Sigmoid colon (tissue), 7 donors: ENCODE results near the gene ZBTB40. TPM values are rescaled to one million over a fixed set of nuclear protein-coding genes. Genes with fewer than 3 reads are reported as not detected.

ENCODE experiments used
- DNase-seq: peaks from one replicate; pipeline ENCODE4 v3.0.0-alpha.2; 2019
- H3K27ac ChIP-seq, 4 donors: fragments of 200-600 bp; sonication (generic); one replicate each; pipeline ENCODE4 v1.5.1; 2016 to 2019; ENCODE audit warnings: mild to moderate bottlenecking in 1 of 4
- H3K27me3 ChIP-seq, 3 donors: fragments of 200-600 bp; sonication (generic); one replicate each; pipeline ENCODE4 v1.5.1; 2019; ENCODE audit warnings: mild to moderate bottlenecking in 1 of 3
- H3K36me3 ChIP-seq, 4 donors: fragments of 200-600 bp; sonication (generic); one replicate each; pipeline ENCODE4 v1.5.1; 2016 to 2019
- H3K4me1 ChIP-seq, 4 donors: fragments of 200-600 bp; sonication (generic); one replicate each; pipeline ENCODE4 v1.5.1; 2017 to 2019
- H3K4me3 ChIP-seq, 4 donors: fragments of 200-600 bp; sonication (generic); one replicate each; pipeline ENCODE4 v1.5.1; 2017 to 2019; ENCODE audit warnings: mild to moderate bottlenecking in 2 of 4, moderate library complexity in 1 of 4
- H3K9me3 ChIP-seq, 4 donors: fragments of 200-600 bp in 3 of 4; sonication (generic) in 3 of 4; one replicate each; pipeline versions ENCODE4 v1.5.1 to v1.6.1; 2013 to 2019
- CTCF ChIP-seq, 4 experiments: fragments of 450-650 bp in 3 of 4; fragments of 200-600 bp in 1 of 4; IDR thresholded peaks; one replicate each; pipeline ENCODE4 v1.5.1; 2016 to 2019; ENCODE audit warnings: antibody characterized with exemption in 4 of 4, mild to moderate bottlenecking in 3 of 4, moderate library complexity in 2 of 4
- EP300 ChIP-seq, 4 donors: sonication (generic); formaldehyde crosslinking; IDR thresholded peaks; one replicate each; pipeline ENCODE4 v1.6.1; 2017; ENCODE audit warnings: antibody characterized with exemption in 4 of 4
- POLR2A ChIP-seq, 2 donors: fragments of 450-650 bp; IDR thresholded peaks; one replicate each; pipeline ENCODE4 v1.6.1; 2016; ENCODE audit warnings: antibody characterized with exemption in 2 of 2, mild to moderate bottlenecking in 2 of 2, moderate library complexity in 2 of 2
- POLR2AphosphoS5 ChIP-seq, 4 donors: sonication (generic); formaldehyde crosslinking; IDR thresholded peaks; one replicate each; pipeline ENCODE4 v1.6.1; 2017; ENCODE audit warnings: antibody characterized with exemption in 4 of 4
- WGBS, 2 donors: extraction: QIAGEN DNeasy Blood & Tissue Kit; methylation state at CpG; one replicate each; pipeline ENCODE4 v1.1.7; 2013; 5-methylcytosine and 5-hydroxymethylcytosine counted together
- intact Hi-C: fragments of 100-400 bp; cut with DNase I; formaldehyde crosslinking; loops from one replicate; pipeline ENCODE4 v1.15.1; 2023
- polyA plus RNA-seq, 3 donors: library from polyadenylated mRNA; stranded (reverse); fragments of 200-250 nt; gene quantifications; one replicate each; pipeline ENCODE4 v1.2.3, GENCODE V29; 2013
- total RNA-seq, 4 donors: library from RNA; depleted of rRNA; stranded (reverse); fragments of >200 nt; gene quantifications; one replicate each; pipeline ENCODE4 v1.1.0, GENCODE V29; 2016
- donor health status: healthy with polysubstance abuse.
- donor health status: Bipolar disorder and iron deficiency.
- donor health status: healthy.

Gene ZBTB40
- total and polyA plus RNA-seq, 7 donors, result 1.8 to 22.2 (median 14.3) TPM

GRCh38 chr1:22569269-22569668 lies 117.6 kb downstream of the ZBTB40 start:
- Histone ChIP-seq H3K9me3 (no peaks in the 10 kb centered on the region), H3K27ac (no peak overlapping the region), H3K4me3 (no peak overlapping the region), H3K36me3 (no peaks in the 10 kb centered on the region), H3K27me3 (peaks cover 7 to 57% (median 32%) of the 10 kb centered on the region in 3 donors), H3K4me1 (no peaks in the 10 kb centered on the region)
- TF ChIP-seq POLR2A (IDR thresholded peaks at IDR 0.05), result no peak
- TF ChIP-seq POLR2AphosphoS5 (IDR thresholded peaks at IDR 0.05), result no peak
- no peak for TF ChIP-seq EP300 (IDR thresholded peaks at IDR 0.05)
- no peak for TF ChIP-seq CTCF (IDR thresholded peaks at IDR 0.05)
- WGBS, 2 donors, result 86 to 89% methylated on average over 7 of the region's 7 CpGs
- DNase-seq, result no peak
- intact Hi-C loops, result no loop called here

GRCh38 chr1:22570140-22570909 lies 118.7 kb downstream of the ZBTB40 start:
- WGBS, 2 donors, result 85 to 88% methylated on average over 34 of the region's 34 CpGs
- H3K4me3 ChIP-seq, result no peak overlapping the region
- no peaks in the 10 kb centered on the region for H3K4me1 ChIP-seq
- DNase-seq, result no peak
- no peak overlapping the region for H3K27ac ChIP-seq
- H3K9me3 ChIP-seq, result no peaks in the 10 kb centered on the region
- intact Hi-C loops, result no loop called here
- peaks cover 0 to 47% (median 22%) of the 10 kb centered on the region in 3 donors for H3K27me3 ChIP-seq
- no peaks in the 10 kb centered on the region for H3K36me3 ChIP-seq
- TF ChIP-seq CTCF (IDR thresholded peaks at IDR 0.05) (no peak), EP300 (IDR thresholded peaks at IDR 0.05) (no peak), POLR2A (IDR thresholded peaks at IDR 0.05) (no peak)

- Histone ChIP-seq H3K9me3 (no peaks in the 10 kb centered on the region), H3K4me1 (no peaks in the 10 kb centered on the region), H3K27me3 (peaks cover 0 to 24% (median 20%) of the 10 kb centered on the region in 3 donors), H3K4me3 (no peak overlapping the region), H3K27ac (no peak overlapping the region), H3K36me3 (no peaks in the 10 kb centered on the region)
- 60 to 63% methylated on average over 9 of the region's 9 CpGs for WGBS, 2 donors
- no peak for DNase-seq
- intact Hi-C loops, result no loop called here
- TF ChIP-seq POLR2AphosphoS5 (IDR thresholded peaks at IDR 0.05) (no peak), EP300 (IDR thresholded peaks at IDR 0.05) (no peak), CTCF (IDR thresholded peaks at IDR 0.05) (no peak), POLR2A (IDR thresholded peaks at IDR 0.05) (no peak)
Measured at GRCh38 chr1:22572818-22573217, 121.2 kb downstream of the ZBTB40 start.

GRCh38 chr1:22573237-22573636 lies 121.6 kb downstream of the ZBTB40 start:
- H3K27ac ChIP-seq, result no peak overlapping the region
- TF ChIP-seq POLR2A (IDR thresholded peaks at IDR 0.05), result no peak
- no peak for TF ChIP-seq EP300 (IDR thresholded peaks at IDR 0.05)
- TF ChIP-seq CTCF (IDR thresholded peaks at IDR 0.05), result no peak
- no peak for TF ChIP-seq POLR2AphosphoS5 (IDR thresholded peaks at IDR 0.05)
- WGBS, 2 donors, result 63 to 78% methylated on average over 7 of the region's 7 CpGs
- intact Hi-C loops, result no loop called here
- H3K4me1 ChIP-seq, result no peaks in the 10 kb centered on the region
- no peaks in the 10 kb centered on the region for H3K9me3 ChIP-seq
- H3K27me3 ChIP-seq, result peaks cover 0 to 24% (median 20%) of the 10 kb centered on the region in 3 donors
- H3K36me3 ChIP-seq, result no peaks in the 10 kb centered on the region
- no peak for DNase-seq
- H3K4me3 ChIP-seq, result no peak overlapping the region
